Mesenchymal stem cell (in vitro differentiated cells and primary cell): ENCODE results near the gene TCF4.

Experiments used
- DNase-seq: peaks from one replicate; pipeline ENCODE4 v3.0.0-alpha.2; 2013
- H2AFZ ChIP-seq: one replicate; pipeline ENCODE4 v1.6.1; 2013; ENCODE audit warnings: low read depth, mild to moderate bottlenecking, control low read depth, inconsistent platforms, low read length, moderate library complexity
- H2AK5ac ChIP-seq: 2 replicates; pipeline ENCODE4 v1.6.1; 2013; ENCODE audit warnings: low read length, moderate library complexity, mild to moderate bottlenecking, inconsistent platforms; ENCODE audit not compliant: severe bottlenecking
- H2BK120ac ChIP-seq: one replicate; pipeline ENCODE4 v1.6.1; 2013; ENCODE audit warnings: low read depth, mild to moderate bottlenecking, inconsistent platforms, low read length, moderate library complexity
- H2BK12ac ChIP-seq, 2 experiments: one replicate each; pipeline ENCODE4 v1.6.1; 2013; ENCODE audit warnings: inconsistent platforms in 2 of 2, low read length in 2 of 2, mild to moderate bottlenecking in 2 of 2, moderate library complexity in 2 of 2, control low read depth in 1 of 2
- H2BK15ac ChIP-seq: one replicate; pipeline ENCODE4 v1.6.1; 2013; ENCODE audit warnings: mild to moderate bottlenecking, low read depth, inconsistent platforms; ENCODE audit not compliant: poor library complexity, severe bottlenecking
- H2BK5ac ChIP-seq: 2 replicates; pipeline ENCODE4 v1.6.1; 2013; ENCODE audit warnings: low read depth, mild to moderate bottlenecking, low read length, control low read depth, inconsistent platforms; ENCODE audit not compliant: poor library complexity, severe bottlenecking
- H3K14ac ChIP-seq, 2 experiments: one replicate each; pipeline ENCODE4 v1.6.1; 2013; ENCODE audit warnings: inconsistent platforms in 2 of 2, low read length in 2 of 2, control low read depth in 1 of 2, mild to moderate bottlenecking in 1 of 2, moderate library complexity in 1 of 2
- H3K18ac ChIP-seq, 2 experiments: one replicate each; pipeline ENCODE4 v1.6.1; 2013; ENCODE audit warnings: inconsistent platforms in 2 of 2, low read length in 2 of 2, control low read depth in 1 of 2, low read depth in 1 of 2, mild to moderate bottlenecking in 1 of 2
- H3K23ac ChIP-seq, 2 experiments: one replicate each; pipeline ENCODE4 v1.6.1; 2013; ENCODE audit warnings: inconsistent platforms in 2 of 2, low read length in 2 of 2, mild to moderate bottlenecking in 2 of 2, moderate library complexity in 2 of 2, control low read depth in 1 of 2
- H3K27ac ChIP-seq: 2 replicates; pipeline ENCODE4 v1.5.1; 2013; ENCODE audit warnings: mild to moderate bottlenecking, moderate library complexity, low read length, control low read depth, inconsistent platforms; ENCODE audit not compliant: poor library complexity, severe bottlenecking
- H3K27me3 ChIP-seq, 2 experiments: 2 replicates each; pipeline versions ENCODE4 v1.6.1 to v1.7.0; 2013; ENCODE audit warnings: low read length in 2 of 2, mild to moderate bottlenecking in 2 of 2, moderate library complexity in 2 of 2, control low read depth in 1 of 2, inconsistent platforms in 1 of 2; ENCODE audit not compliant: control insufficient read depth in 1 of 2, insufficient read depth in 1 of 2
- H3K36me3 ChIP-seq, 2 experiments: 2 replicates each; pipeline versions ENCODE4 v1.6.1 to v1.7.0; 2013; ENCODE audit warnings: low read length in 2 of 2, control low read depth in 1 of 2, inconsistent platforms in 1 of 2, low read depth in 1 of 2, mild to moderate bottlenecking in 1 of 2; ENCODE audit not compliant: insufficient read depth in 2 of 2, control insufficient read depth in 1 of 2
- H3K4ac ChIP-seq, 2 experiments: one replicate each; pipeline ENCODE4 v1.6.1; 2013; ENCODE audit warnings: inconsistent platforms in 2 of 2, low read length in 2 of 2, mild to moderate bottlenecking in 2 of 2, moderate library complexity in 2 of 2, control low read depth in 1 of 2, low read depth in 1 of 2
- H3K4me1 ChIP-seq: 2 replicates; pipeline ENCODE4 v1.6.1; 2013; ENCODE audit warnings: low read depth, low read length, control low read depth; ENCODE audit not compliant: control insufficient read depth, insufficient read depth
- H3K4me2 ChIP-seq: 2 replicates; pipeline ENCODE4 v1.6.1; 2013; ENCODE audit warnings: low read length, mild to moderate bottlenecking, inconsistent platforms; ENCODE audit not compliant: poor library complexity, severe bottlenecking
- H3K4me3 ChIP-seq, 2 experiments: 2 replicates each; pipeline versions ENCODE4 v1.5.1 to v1.7.0; 2013; ENCODE audit warnings: low read length in 2 of 2, mild to moderate bottlenecking in 2 of 2, control low read depth in 1 of 2, low read depth in 1 of 2; ENCODE audit not compliant: insufficient read depth in 1 of 2
- H3K79me1 ChIP-seq: replicated peaks from 2 replicates; pipeline ENCODE4 v1.6.1; 2013; ENCODE audit warnings: mild to moderate bottlenecking, control low read depth, low read length, inconsistent platforms; ENCODE audit not compliant: poor library complexity, severe bottlenecking
- H3K9ac ChIP-seq: 2 replicates; pipeline ENCODE4 v1.7.0; 2013; ENCODE audit warnings: mild to moderate bottlenecking, low read length, moderate library complexity
- H3K9me3 ChIP-seq: 2 replicates; pipeline ENCODE4 v1.7.0; 2013; ENCODE audit warnings: mild to moderate bottlenecking, low read length; ENCODE audit not compliant: control insufficient read depth
- H4K8ac ChIP-seq: one replicate; pipeline ENCODE4 v1.6.1; 2013; ENCODE audit warnings: inconsistent platforms, mild to moderate bottlenecking, low read length, moderate library complexity
- H4K91ac ChIP-seq: one replicate; pipeline ENCODE4 v1.6.1; 2013; ENCODE audit warnings: mild to moderate bottlenecking, low read length, inconsistent platforms
- WGBS: methylation state at CpG from one replicate; pipeline ENCODE4 v1.1.7; 2013; ENCODE audit warnings: mixed read lengths; 5-methylcytosine and 5-hydroxymethylcytosine counted together

Gene TCF4

GRCh38 chr18:55475467-55475866 lies 112.5 kb downstream of the TCF4 start:
- Histone ChIP-seq H2AFZ (no peak overlapping the region), H4K8ac (no peak overlapping the region), H3K4ac (no peak overlapping the region), H3K9me3 (no peaks in the 10 kb centered on the region), H3K18ac (no peak overlapping the region), H3K4me1 (peaks cover 1% of the 10 kb centered on the region), H3K4me3 (no peak overlapping the region), H4K91ac (no peak overlapping the region), H2BK5ac (no peak overlapping the region), H2BK15ac (no peak overlapping the region), H3K79me1 (peaks cover 16% of the 10 kb centered on the region), H3K36me3 (peaks cover 0 to 6% of the 10 kb centered on the region in 2 experiments), H3K14ac (no peak overlapping the region), H3K23ac (no peak overlapping the region), H3K4me2 (no peak overlapping the region), H3K9ac (no peak overlapping the region), H2BK120ac (no peak overlapping the region), H3K27me3 (no peaks in the 10 kb centered on the region), H2AK5ac (no peak overlapping the region), H2BK12ac (no peak overlapping the region), H3K27ac (no peak overlapping the region)
- 98% methylated on average over 3 of the region's 5 CpGs for WGBS
- DNase-seq, result no peak

DNA sequence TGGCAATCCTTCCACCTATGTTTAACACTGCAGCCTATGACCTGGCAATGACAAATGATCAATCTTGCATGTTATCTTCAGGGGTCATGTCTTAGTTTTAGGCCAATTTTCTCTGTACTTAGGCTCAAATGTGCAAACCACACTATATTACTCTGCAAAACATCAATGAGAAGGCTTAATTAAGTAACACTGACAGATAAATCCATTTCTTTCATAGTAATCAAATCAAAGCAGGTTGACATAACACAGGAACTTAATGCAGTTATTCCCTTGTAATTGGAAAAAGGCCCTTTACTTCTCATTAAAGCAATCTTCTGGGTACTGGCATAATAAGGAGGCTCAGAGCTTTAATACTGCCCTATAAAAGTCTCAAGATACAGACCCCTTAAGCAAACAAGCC lies 114.4 kb downstream of the TCF4 start:
- Histone ChIP-seq H3K14ac (no peak overlapping the region), H3K23ac (no peak overlapping the region), H2BK15ac (no peak overlapping the region), H3K4me2 (no peak overlapping the region), H2BK12ac (no peak overlapping the region), H3K4ac (no peak overlapping the region), H3K36me3 (peaks cover 0 to 6% of the 10 kb centered on the region in 2 experiments), H4K8ac (no peak overlapping the region), H2BK120ac (no peak overlapping the region), H3K27me3 (no peaks in the 10 kb centered on the region), H2AFZ (no peak overlapping the region), H4K91ac (no peak overlapping the region), H3K18ac (no peak overlapping the region), H3K79me1 (peaks cover 13% of the 10 kb centered on the region), H2BK5ac (no peak overlapping the region), H3K4me3 (no peak overlapping the region), H3K4me1 (peaks cover 1% of the 10 kb centered on the region), H2AK5ac (no peak overlapping the region), H3K9ac (no peak overlapping the region), H3K27ac (no peak overlapping the region), H3K9me3 (no peaks in the 10 kb centered on the region)
- DNase-seq, result no peak

DNA sequence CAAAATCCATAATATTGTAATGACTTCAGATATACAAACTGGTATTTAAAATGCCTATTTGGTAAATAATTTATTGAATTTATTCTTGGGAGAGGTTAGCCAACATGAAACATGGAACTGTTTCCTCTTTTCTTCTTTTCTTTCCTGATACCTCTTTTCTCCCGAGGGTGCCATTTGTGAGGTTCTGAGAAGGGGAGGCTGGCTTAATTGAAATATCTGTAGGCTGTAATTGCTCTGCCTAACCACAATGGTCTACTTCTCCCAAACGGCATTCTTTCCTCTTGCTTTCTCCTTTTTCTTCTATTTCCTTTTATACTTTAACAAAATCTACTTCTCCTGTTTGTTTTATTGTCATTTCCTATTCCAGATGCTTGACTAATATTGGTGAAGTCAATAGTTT lies 114.9 kb downstream of the TCF4 start:
- Histone ChIP-seq H3K4me1 (peaks cover 1% of the 10 kb centered on the region), H2AK5ac (no peak overlapping the region), H3K9me3 (no peaks in the 10 kb centered on the region), H3K23ac (no peak overlapping the region), H4K8ac (no peak overlapping the region), H4K91ac (no peak overlapping the region), H2BK120ac (no peak overlapping the region), H3K4me3 (no peak overlapping the region), H2BK15ac (no peak overlapping the region), H3K27me3 (no peaks in the 10 kb centered on the region), H2AFZ (no peak overlapping the region), H2BK12ac (no peak overlapping the region), H3K27ac (no peak overlapping the region), H3K4ac (no peak overlapping the region), H3K4me2 (no peak overlapping the region), H3K9ac (no peak overlapping the region), H3K36me3 (peaks cover 0 to 6% of the 10 kb centered on the region in 2 experiments), H3K14ac (no peak overlapping the region), H3K79me1 (peaks cover 13% of the 10 kb centered on the region), H3K18ac (no peak overlapping the region), H2BK5ac (no peak overlapping the region)
- DNase-seq, result no peak
- no CpG with 5 or more reads among the region's 2 CpGs for WGBS

DNA sequence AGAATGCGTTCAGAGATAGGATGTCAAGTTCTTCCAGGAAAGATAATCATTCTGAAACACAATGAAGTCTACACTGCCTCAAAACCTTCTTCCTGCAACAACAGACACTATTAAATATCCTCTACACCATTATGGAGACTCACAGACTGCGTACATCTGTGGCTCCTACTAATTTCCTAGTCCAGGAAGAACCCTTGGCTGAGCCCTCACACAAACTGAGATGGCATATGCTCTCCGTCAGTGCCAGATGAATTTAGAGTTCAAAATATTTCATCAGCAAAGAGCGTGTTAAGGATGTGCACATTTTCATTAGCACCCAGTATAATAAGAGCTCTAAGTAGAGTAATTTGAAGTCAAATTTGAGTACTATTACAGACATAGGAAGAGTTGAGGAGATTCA lies 117.2 kb downstream of the TCF4 start:
- WGBS, result 95% methylated on average over 4 of the region's 4 CpGs
- Histone ChIP-seq H2AK5ac (no peak overlapping the region), H3K4ac (no peak overlapping the region)

More for the DNA sequence above, 117.2 kb downstream of the TCF4 start:
- Histone ChIP-seq H2BK15ac (no peak overlapping the region), H4K91ac (no peak overlapping the region), H2AFZ (no peak overlapping the region), H3K27me3 (no peaks in the 10 kb centered on the region), H4K8ac (no peak overlapping the region), H2BK12ac (no peak overlapping the region), H3K79me1 (peaks cover 19% of the 10 kb centered on the region), H2BK5ac (no peak overlapping the region), H3K4me1 (no peaks in the 10 kb centered on the region), H2BK120ac (no peak overlapping the region), H3K4me3 (no peak overlapping the region), H3K14ac (no peak overlapping the region), H3K4me2 (no peak overlapping the region), H3K9ac (no peak overlapping the region), H3K23ac (no peak overlapping the region), H3K36me3 (peaks cover 0 to 6% of the 10 kb centered on the region in 2 experiments), H3K9me3 (no peaks in the 10 kb centered on the region), H3K27ac (no peak overlapping the region), H3K18ac (no peak overlapping the region)
- no peak for DNase-seq
